DMS 273 (cell line): ENCODE measurements around the gene SOX9.
A peak's percentile ranks its signal among the peaks of the same experiment; 100 is the strongest.

Experiments used
- DNase-seq: peaks from one replicate; lab custom pipeline; 2025; ENCODE audit not compliant: unreplicated experiment; lab: John Stamatoyannopoulos, UW

Gene SOX9

DNA sequence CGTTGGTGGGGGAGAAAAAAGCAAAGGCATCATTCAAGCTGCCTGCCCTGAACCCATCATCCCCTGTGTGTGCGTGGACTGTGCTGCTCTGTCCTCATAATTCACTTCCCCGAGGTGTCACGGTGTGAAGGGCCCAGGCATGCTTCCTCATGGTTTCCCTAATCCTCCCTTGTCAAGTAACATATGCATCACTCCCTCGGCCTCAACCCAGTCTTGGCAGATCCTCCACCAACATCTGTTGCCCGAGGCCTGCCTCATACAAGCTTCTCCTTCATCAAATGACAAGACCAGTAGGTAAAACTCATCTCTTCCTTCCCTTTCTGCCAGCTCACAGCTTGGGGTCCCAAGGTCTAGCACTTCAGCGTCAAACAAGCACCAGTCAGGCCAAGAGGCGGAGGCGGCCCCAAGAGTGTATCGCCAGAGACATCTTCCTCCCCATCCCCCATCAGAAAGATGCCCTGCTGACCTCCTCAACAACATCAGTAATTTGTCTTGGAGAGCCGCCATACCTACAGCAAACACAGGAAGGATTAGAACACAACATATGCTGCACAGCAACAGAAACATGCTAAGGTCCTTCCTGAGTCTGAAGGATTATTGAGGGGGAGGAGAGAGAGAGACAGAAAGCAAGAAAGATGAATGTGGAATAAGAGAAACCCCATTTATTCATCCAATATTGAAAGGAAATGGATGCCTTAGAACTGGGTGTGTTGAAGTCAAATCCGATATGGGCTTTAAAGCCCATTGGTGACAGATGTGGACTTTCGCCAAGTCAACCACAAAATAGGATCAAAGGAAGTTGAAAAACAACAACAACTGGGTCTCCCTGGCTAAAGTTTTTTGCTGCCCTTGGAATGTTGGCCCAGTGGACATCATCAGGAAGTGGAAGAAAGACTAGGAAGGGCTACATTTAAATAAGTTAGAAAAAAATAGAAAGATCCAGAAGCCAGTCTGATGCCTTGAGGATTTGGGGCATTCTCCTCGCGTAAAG, 38.4 kb downstream of the SOX9 start:
- peak; percentile 98 for DNase-seq

DNA sequence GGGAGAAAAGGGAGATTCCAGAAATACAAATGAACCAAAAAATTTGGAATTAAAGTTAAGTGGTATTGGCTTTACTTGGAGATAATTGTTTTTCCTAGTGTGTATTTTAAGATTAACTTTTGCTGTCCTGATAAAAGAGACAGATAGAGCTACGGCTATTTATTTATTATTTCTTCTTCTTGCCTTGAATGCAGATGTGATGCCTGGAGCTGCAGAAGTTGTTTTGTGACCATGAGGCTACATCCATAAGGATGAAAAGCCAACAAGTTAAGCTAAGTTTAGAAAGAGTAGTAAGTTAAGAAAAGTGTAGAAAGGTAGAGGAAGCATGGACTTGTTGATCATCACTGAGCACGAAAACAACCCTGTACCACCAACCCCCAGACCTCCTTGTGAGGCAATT, 41.7 kb downstream of the SOX9 start:
- no peak for DNase-seq

DNA sequence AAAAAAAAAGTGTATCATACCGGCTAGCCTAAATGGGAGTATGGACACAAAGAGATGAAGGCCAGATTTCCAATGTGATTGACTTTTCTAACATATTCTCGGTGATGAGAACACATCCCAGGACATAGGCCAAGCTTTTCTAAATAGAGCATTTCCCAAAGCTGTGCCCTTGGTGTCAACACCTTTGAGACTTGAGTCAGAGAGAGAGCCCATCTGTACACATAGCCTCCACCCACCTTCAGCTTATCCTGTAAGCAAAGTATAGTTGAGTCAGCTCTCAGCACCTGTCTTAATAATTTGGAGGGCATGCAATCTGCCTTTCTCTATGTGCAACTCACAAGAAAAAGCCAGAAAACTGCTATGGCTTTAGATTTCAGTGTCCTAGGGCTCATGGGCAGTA, 42.7 kb downstream of the SOX9 start:
- peak; percentile 58 for DNase-seq

DNA sequence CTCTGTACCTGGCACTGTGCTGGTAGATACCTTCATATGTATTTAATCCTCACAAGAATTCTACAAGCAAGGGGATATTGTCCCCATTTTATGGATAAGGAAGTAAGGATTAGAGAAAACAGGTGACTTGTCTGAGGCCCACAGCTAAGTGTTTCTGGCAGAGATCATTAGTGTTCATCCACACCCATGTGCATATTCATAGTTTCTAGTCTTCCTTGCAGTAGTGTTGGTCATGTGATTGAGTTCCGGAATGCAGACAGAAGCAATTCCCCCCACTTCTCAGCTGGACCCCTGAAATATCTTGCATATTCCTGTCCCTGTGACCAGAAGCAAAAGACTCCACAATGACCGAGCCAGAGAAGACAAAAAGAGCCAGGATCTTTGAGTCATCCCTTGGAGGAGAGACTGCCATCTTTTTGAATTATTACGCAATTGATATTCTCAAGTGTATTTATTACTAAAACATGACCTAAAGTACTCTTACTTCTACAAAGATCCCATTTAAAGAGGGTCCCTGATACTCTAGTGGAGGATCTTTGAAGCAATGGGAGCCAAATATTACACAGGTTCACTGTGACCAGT, 43.4 kb downstream of the SOX9 start:
- no peak for DNase-seq

DNA sequence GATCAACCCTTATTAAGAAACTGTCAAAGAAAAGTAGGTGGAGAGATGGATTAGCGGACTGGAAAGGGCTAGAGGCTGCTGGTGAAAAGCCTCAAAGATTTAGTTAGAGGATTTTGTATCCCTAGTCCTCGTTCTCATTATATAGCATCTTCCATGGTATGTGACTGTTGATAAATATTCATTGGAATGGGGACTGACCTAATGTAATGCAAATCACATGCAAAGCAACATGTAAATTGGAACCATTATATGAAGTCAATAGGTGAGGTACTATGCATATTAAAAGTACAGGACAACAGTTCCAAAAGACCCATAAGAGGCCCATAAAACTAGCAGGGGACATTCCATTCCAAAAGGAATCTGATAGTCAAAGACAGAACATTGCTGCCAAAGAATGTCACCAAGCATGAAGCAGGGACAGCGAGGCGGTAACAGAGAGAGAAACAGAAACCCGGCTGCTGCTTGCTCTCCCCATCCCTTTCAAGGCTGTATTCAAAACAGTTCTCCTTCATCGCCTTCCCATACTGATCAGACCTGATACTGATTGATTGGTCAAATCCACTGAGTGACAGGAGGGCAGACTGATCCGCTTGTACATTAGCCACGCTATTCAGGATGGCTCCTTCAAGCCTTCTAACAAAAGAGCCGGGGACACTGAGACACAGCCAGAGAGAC, 44.5 kb downstream of the SOX9 start:
- DNase-seq: no peak

DNA sequence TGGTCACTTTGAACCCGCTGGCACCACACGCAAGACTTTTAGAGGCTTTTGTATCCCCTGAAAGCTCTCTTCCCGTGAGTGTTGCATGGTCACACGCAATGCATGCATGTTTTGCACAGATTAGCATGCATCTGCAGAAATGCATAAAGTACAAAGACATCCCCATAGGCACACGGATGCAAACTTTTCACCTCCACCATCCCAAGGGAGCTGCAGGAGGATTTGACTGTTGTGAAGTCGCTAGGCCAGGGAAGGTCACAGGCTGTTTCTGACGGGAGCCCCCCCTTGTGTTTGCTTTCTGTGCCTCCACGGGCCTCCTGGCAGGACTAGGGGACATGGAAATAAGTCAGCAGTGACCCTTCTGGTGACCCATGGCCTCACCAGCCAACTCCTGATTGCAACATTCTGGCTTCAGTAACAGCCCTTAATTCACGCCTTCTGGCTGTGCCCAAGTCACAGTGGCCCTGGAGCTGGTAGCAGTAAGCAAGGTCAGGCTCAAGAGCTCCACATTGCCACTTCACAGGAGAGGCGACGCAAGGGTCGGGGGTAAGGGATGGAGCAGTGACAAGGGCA, 45.1 kb downstream of the SOX9 start:
- DNase-seq: no peak

DNA sequence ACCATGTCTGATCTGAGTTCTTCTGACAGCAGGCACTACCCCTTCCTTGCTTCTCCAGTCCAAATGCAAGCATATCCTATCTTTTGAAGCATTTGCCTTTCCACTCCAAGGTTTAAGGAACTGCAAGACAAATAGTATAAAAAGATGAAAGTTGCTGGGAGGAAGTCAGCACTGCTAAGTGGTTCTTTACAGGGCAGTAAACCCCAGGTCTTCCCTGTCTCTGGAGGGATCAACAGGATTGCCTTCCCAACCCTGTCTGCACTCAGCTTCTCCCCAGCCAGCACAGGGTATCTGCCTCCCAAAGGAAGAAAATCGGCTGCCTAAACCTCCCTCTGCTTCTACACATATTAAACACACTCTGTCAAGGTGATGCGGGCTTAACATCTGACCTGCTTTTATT, 46.8 kb downstream of the SOX9 start:
- DNase-seq: no peak

DNA sequence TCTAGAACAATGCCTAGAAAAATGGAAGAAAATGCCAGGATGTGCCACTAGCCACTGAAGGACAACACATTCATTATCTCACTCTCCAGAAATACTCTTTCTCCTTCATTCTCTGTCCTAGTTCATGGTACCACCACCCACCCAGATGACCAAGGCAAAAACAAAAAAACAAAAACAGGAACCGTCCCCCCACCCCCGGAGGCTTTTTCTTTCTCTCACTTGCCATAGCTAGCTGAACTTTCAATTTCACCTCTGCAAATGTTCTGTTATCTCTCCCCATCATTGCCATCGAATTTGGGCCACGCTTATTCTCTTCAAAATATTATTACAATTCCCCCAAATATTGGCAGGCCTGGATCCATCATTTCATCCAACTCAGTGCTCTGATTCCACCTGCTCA, 49.0 kb downstream of the SOX9 start:
- no peak for DNase-seq

DNA sequence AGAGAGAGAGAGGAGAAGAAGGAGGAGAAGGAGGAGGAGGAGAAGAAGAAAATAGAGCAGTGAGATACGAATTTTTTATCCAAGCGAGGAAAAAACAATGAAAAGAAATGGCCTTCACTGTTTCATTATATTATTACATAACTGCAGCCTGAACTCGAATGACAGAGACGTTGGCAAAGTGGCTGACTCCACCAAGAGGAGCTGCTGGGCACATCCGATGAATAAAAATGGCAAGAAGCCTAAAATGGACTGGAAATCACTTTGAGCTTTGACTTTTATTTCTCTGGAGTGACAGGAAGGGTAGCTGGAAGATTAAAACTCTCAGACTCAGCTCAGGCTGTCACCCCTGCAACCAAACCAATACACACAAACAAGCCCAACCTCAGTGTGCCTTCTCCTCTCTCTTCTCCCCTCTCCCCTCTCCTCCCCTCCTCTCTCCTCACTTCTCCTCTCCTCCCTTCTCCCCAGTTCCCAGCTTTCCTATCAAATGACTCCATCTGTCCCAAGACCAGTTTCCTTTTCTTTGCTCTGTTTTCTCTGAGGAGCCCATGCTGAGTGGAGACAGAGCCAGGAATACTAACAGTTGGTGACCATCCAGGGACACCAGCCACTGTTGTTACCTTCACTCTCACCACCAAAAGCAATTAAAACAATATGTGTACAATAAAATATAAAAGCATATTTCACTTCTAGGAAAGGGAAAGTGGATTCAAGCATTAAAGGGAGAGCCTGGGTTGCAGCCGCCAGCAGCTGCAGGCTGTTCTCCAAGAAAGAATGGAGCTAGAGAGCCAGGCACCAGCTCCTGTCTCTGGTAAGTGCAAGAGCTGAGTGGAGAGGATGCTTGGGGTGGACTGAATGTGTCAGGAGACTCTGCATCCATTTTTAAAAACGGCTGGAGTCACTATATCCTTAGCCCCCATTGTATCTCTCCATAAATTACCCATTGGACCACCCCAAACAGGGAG, 51.2 kb downstream of the SOX9 start:
- peak; percentile 72 for DNase-seq

DNA sequence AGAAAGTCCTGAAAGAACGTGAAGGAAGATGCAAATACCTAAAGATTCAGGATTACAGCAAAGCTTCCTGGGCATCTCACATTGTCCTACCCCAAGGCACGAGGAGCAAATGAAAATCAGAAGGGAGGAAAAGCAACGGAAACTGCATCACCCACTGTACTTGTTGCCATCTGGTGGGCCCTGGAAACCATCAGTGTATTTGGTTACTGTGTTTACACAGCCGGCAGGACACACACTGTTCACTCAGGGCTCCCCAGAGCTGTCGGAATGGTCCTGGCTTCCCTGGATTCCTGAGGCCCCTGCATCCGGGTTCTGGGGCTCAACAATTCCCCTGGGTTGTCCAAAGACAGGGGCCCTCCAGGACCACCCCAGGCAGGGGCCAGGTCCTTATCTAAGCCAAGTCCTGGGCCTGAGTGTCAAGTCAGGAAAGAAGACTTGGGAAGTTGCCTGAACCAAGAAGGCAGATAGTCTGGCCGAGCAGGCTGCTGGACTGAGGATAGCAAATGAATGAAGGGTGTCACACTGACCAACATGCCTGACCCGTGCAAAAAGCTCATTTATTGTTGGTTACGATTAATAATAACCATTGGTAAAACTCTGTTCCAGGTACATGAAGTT, 52.8 kb downstream of the SOX9 start:
- peak; percentile 91 for DNase-seq

DNA sequence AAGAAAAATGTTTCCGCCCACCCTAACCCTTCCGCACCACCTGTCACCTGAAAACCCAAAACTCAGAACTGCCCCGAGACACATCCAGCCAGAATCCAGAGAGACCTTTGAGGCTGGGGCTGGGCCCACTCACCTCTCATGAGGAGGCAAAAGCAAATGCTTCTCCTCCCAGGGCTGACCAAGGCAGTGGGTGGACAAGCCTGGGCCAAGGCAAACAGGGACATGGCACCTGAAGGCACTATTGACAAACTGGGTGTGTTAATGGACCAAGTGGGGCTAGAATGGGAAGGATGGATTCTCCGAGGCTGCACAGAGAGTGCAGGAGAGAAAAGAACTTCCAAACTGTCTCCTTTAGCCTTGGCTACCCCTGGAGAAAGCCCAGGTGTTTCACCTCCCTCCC, 54.4 kb downstream of the SOX9 start:
- no peak for DNase-seq
